Hepatocyte (in vitro differentiated cells): ENCODE data around the gene AFF2. TPM values are rescaled to one million over a fixed set of nuclear protein-coding genes. Genes with fewer than 3 reads are reported as not detected.

Experiments used
- DNase-seq: peaks from one replicate; pipeline ENCODE4 v3.0.0-alpha.2; 2016; ENCODE audit warnings: low spot score
- H2AFZ ChIP-seq: fragments of 200-600 bp; sonication (generic); 2 replicates; pipeline ENCODE4 v1.6.0; 2016; ENCODE audit warnings: antibody characterized with exemption, mild to moderate bottlenecking
- H3K27ac ChIP-seq: fragments of 200-600 bp; sonication (generic); 2 replicates; pipeline ENCODE4 v1.5.1; 2016; ENCODE audit warnings: mild to moderate bottlenecking
- H3K27me3 ChIP-seq: fragments of 200-600 bp; sonication (generic); 2 replicates; pipeline ENCODE4 v1.6.1; 2016
- H3K36me3 ChIP-seq: fragments of 200-600 bp; sonication (generic); replicated peaks from 2 replicates; pipeline ENCODE4 v1.5.1; 2016; ENCODE audit warnings: low read depth; ENCODE audit not compliant: insufficient read depth
- H3K4me1 ChIP-seq: fragments of 200-600 bp; sonication (generic); 2 replicates; pipeline ENCODE4 v1.5.1; 2016; ENCODE audit warnings: mild to moderate bottlenecking, moderate library complexity; ENCODE audit not compliant: insufficient read depth
- H3K4me2 ChIP-seq: fragments of 200-600 bp; sonication (generic); 2 replicates; pipeline ENCODE4 v1.6.0; 2016
- H3K4me3 ChIP-seq: fragments of 200-600 bp; sonication (generic); 2 replicates; pipeline ENCODE4 v1.5.1; 2016; ENCODE audit warnings: mild to moderate bottlenecking
- H3K79me2 ChIP-seq: fragments of 200-600 bp; sonication (generic); 2 replicates; pipeline ENCODE4 v1.6.0; 2017; ENCODE audit warnings: mild to moderate bottlenecking
- H3K9me2 ChIP-seq: fragments of 200-600 bp; sonication (generic); replicated peaks from 2 replicates; pipeline ENCODE4 v1.6.0; 2017; ENCODE audit warnings: mild to moderate bottlenecking; ENCODE audit not compliant: insufficient read depth
- H3K9me3 ChIP-seq: fragments of 200-600 bp; sonication (generic); 2 replicates; pipeline ENCODE4 v1.5.1; 2016; ENCODE audit warnings: low read depth, mild to moderate bottlenecking
- H4K20me1 ChIP-seq: fragments of 200-600 bp; sonication (generic); 2 replicates; pipeline ENCODE4 v1.6.0; 2016; ENCODE audit warnings: mild to moderate bottlenecking; ENCODE audit not compliant: insufficient read depth, poor library complexity, severe bottlenecking
- CTCF ChIP-seq: fragments of 200-600 bp; sonication (generic); IDR thresholded peaks from 2 replicates; pipeline ENCODE4 v1.5.1; 2016; ENCODE audit warnings: antibody characterized with exemption, mild to moderate bottlenecking; ENCODE audit not compliant: poor library complexity
- EZH2 ChIP-seq: fragments of 200-600 bp; sonication (generic); IDR thresholded peaks from 2 replicates; pipeline ENCODE4 v1.6.1; 2016; ENCODE audit warnings: antibody characterized with exemption, mild to moderate bottlenecking, borderline replicate concordance
- EZH2phosphoT487 ChIP-seq: fragments of 200-600 bp; sonication (generic); IDR thresholded peaks from one replicate; pipeline ENCODE4 v1.6.1; 2018; ENCODE audit warnings: antibody characterized with exemption, mild to moderate bottlenecking, low read depth, moderate library complexity; ENCODE audit not compliant: unreplicated experiment, severe bottlenecking
- WGBS: methylation state at CpG from one replicate; pipeline ENCODE4 v1.1.6; 2016; ENCODE audit warnings: low lambda C conversion rate; ENCODE audit errors: missing lambda C conversion rate; 5-methylcytosine and 5-hydroxymethylcytosine counted together
- polyA plus RNA-seq: library from polyadenylated mRNA; unstranded; fragments of >200 nt; fragmentation: Nextera tagmentation; extraction: Ambion mirVana; gene quantifications from 2 replicates; pipeline ENCODE4 v1.2.1, GENCODE V29; 2016
- total RNA-seq: library from RNA; depleted of rRNA; stranded (reverse); fragments of >200 nt; gene quantifications from 2 replicates; pipeline ENCODE4 v1.2.3, GENCODE V29; 2014

Gene AFF2
- total and polyA plus RNA-seq, 2 experiments from 2014 or later = 2.1 to 6.5 TPM

DNA sequence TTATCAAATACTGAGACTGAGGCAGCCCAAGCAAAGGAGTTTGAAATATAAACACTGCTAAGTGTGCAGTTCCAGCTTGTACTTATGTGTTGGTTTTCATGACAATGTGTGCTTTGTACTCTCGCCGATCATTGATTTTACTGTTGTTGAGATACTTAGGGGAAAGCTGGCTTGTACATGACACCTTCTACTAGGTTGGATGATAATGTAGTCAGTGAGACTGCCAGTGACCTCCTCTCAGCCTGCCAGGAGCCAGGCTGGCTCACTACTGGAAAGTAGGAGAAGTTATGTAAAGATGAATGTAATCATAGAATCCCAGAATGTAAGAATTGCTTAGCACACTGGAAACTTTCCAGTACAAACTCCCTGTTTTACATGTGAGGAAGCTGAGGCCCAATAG lies 132.0 kb downstream of the AFF2 start:
- TF ChIP-seq EZH2phosphoT487 (no peak), CTCF (no peak), EZH2 (no peak)
- Histone ChIP-seq H4K20me1 (no peaks in the 10 kb centered on the region), H3K4me2 (no peak overlapping the region), H3K4me1 (no peaks in the 10 kb centered on the region), H3K4me3 (no peak overlapping the region), H3K36me3 (no peaks in the 10 kb centered on the region), H2AFZ (no peak overlapping the region), H3K9me3 (no peaks in the 10 kb centered on the region), H3K9me2 (no peaks in the 10 kb centered on the region), H3K27me3 (no peaks in the 10 kb centered on the region), H3K79me2 (no peaks in the 10 kb centered on the region), H3K27ac (no peak overlapping the region)
- DNase-seq = no peak
- WGBS = 81% methylated on average over 2 of the region's 2 CpGs

DNA sequence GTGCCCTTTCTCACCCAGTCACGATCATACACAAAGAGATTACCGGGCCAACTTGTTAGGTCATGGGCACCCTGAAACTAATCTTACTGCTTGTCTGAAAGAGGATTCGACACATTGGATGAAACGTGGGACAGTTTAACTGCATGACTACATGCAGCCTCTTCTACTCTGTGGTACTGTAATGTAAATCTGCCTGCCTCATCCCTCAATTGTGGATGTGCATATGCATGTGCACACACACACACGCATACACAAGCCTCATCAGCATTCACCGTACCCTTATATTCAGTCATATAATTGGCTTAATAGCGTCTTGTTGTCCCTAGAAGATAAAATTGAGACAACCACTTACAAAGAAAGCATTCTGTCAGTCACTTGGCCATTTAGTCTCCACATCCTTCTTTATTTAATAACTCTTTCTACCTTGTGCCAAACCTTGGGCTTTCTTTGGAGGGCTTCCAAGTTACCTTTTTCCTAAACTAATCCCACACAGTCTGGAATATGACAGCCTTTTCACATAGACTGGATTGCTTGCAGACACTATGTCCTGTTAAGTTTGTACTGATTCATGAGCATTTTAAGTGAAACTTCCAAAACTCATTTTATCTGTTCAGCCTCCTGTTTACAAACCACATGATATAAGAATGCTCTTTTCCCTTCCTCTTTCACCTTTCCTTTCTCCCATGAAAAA lies 132.9 kb downstream of the AFF2 start:
- DNase-seq = no peak
- H3K9me3 ChIP-seq = no peaks in the 10 kb centered on the region
- H3K36me3 ChIP-seq = no peaks in the 10 kb centered on the region
- no peaks in the 10 kb centered on the region for H3K4me1 ChIP-seq
- TF ChIP-seq EZH2 = no peak
- no peaks in the 10 kb centered on the region for H3K9me2 ChIP-seq
- no peak overlapping the region for H3K4me2 ChIP-seq
- H3K4me3 ChIP-seq = no peak overlapping the region
- no peaks in the 10 kb centered on the region for H3K79me2 ChIP-seq
- 77% methylated on average over 7 of the region's 7 CpGs for WGBS
- no peak overlapping the region for H3K27ac ChIP-seq
- H4K20me1 ChIP-seq = no peaks in the 10 kb centered on the region
- H2AFZ ChIP-seq = no peak overlapping the region
- H3K27me3 ChIP-seq = no peaks in the 10 kb centered on the region

DNA sequence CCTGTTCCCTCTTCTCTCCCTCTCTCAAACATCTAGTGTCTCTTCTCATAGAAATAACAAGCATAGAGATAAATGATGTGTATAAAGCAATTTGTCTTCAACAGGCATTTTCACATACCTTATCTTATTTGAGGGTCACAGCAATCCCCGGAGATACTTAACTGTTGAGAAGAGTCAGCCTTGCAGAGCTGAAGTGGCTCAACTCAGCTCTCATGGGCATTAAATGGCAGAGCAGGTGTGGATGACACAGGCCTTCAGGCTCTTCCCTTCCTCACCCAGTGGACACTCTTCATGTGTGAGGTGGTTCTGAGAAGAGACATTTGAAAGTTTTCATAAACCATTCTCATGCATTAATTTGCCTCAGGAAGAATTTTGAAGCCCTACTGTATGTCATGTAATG lies 134.2 kb downstream of the AFF2 start:
- 85% methylated on average over 1 of the region's 1 CpG for WGBS

GRCh38 chrX:148643460-148643859 lies 143.0 kb downstream of the AFF2 start:
- 60% methylated on average over 3 of the region's 3 CpGs for WGBS
- H3K9me3 ChIP-seq = no peaks in the 10 kb centered on the region
- no peaks in the 10 kb centered on the region for H3K4me1 ChIP-seq

More for the DNA sequence above, 134.2 kb downstream of the AFF2 start:
- Histone ChIP-seq H3K27ac (no peak overlapping the region), H3K4me1 (no peaks in the 10 kb centered on the region), H4K20me1 (no peaks in the 10 kb centered on the region), H2AFZ (no peak overlapping the region), H3K79me2 (no peaks in the 10 kb centered on the region), H3K4me3 (no peak overlapping the region), H3K27me3 (no peaks in the 10 kb centered on the region), H3K36me3 (no peaks in the 10 kb centered on the region), H3K9me3 (no peaks in the 10 kb centered on the region), H3K4me2 (no peak overlapping the region), H3K9me2 (no peaks in the 10 kb centered on the region)
- no peak for TF ChIP-seq EZH2
- no peak for TF ChIP-seq EZH2phosphoT487
- no peak for TF ChIP-seq CTCF
- DNase-seq = no peak

More at GRCh38 chrX:148643460-148643859, 143.0 kb downstream of the AFF2 start:
- Histone ChIP-seq H3K27ac (no peak overlapping the region), H3K36me3 (no peaks in the 10 kb centered on the region), H3K4me2 (no peak overlapping the region), H3K27me3 (no peaks in the 10 kb centered on the region), H4K20me1 (no peaks in the 10 kb centered on the region), H3K4me3 (no peak overlapping the region), H2AFZ (no peak overlapping the region), H3K79me2 (no peaks in the 10 kb centered on the region), H3K9me2 (no peaks in the 10 kb centered on the region)
- no peak for TF ChIP-seq EZH2
- no peak for TF ChIP-seq EZH2phosphoT487
- TF ChIP-seq CTCF = no peak
- DNase-seq = no peak
